ENCODE data around the gene FAM171A2.

DNA sequence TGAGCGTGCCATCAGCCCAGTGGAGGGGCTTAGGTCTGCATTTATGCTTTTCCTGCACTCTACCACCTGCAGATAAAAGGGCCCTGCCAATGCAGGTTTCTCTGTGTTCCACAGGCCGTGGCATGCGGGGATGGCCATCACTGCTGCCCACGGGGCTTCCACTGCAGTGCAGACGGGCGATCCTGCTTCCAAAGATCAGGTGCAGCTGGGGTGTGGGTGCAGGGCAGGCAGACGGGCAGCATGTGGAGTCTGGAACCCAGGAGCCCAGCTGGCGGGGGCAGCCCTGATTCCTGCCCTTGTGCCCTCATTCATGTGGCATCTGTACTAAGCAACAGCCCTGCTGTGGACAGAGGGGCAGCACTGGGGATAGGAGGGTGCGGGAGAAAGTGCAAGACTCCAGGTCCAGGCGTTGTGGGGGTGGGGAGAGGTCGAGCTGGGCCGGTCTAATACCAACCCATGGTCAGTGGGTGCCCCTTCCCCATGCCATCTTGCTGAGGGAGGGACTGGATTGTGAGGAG, 14.0 kb downstream of the FAM171A2 start:
- no peak for TF ChIP-seq POLR2A (IDR thresholded peaks at IDR 0.05)
- TF ChIP-seq, protein P1, sequence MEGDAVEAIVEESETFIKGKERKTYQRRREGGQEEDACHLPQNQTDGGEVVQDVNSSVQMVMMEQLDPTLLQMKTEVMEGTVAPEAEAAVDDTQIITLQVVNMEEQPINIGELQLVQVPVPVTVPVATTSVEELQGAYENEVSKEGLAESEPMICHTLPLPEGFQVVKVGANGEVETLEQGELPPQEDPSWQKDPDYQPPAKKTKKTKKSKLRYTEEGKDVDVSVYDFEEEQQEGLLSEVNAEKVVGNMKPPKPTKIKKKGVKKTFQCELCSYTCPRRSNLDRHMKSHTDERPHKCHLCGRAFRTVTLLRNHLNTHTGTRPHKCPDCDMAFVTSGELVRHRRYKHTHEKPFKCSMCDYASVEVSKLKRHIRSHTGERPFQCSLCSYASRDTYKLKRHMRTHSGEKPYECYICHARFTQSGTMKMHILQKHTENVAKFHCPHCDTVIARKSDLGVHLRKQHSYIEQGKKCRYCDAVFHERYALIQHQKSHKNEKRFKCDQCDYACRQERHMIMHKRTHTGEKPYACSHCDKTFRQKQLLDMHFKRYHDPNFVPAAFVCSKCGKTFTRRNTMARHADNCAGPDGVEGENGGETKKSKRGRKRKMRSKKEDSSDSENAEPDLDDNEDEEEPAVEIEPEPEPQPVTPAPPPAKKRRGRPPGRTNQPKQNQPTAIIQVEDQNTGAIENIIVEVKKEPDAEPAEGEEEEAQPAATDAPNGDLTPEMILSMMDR (IDR thresholded peaks at IDR 0.05) = no peak
- no peak for TF ChIP-seq POLR2AphosphoS5 (IDR thresholded peaks at IDR 0.05)
